Right cardiac atrium (tissue), 5 donors: ENCODE results near the gene PPM1B. TPM values are rescaled to one million over a fixed set of nuclear protein-coding genes. Genes with fewer than 3 reads are reported as not detected.
"Not testable (repeated sequence)": the region's sequence is repeated elsewhere in the genome, so short reads cannot be mapped to it uniquely, and the experiment has no call there.

Experiments
- ATAC-seq, 2 donors: fragments of 200-7000 bp; cut with Tn5 transposase; one replicate each; pipeline versions ENCODE4 v1.8.0 to v1.9.1; 2020; ENCODE audit warnings: moderate library complexity in 2 of 2, mild to moderate bottlenecking in 1 of 2
- DNase-seq, 3 donors: peaks; one replicate each; pipeline ENCODE4 v3.0.0-alpha.2; 2020
- H3K27ac ChIP-seq: one replicate; pipeline ENCODE4 v1.5.1; 2013; ENCODE audit warnings: mild to moderate bottlenecking, low read length, control low read depth, moderate library complexity
- H3K27me3 ChIP-seq: one replicate; pipeline ENCODE4 v1.6.1; 2013; ENCODE audit not compliant: control insufficient read depth, insufficient read depth
- H3K4me1 ChIP-seq: one replicate; pipeline ENCODE4 v1.6.1; 2013; ENCODE audit warnings: low read length; ENCODE audit not compliant: control insufficient read depth, insufficient read depth
- H3K4me3 ChIP-seq: one replicate; pipeline ENCODE4 v1.5.1; 2013; ENCODE audit warnings: low read length, control low read depth
- H3K9me3 ChIP-seq: one replicate; pipeline ENCODE4 v1.6.1; 2013; ENCODE audit warnings: low read length; ENCODE audit not compliant: control insufficient read depth
- WGBS: extraction: QIAGEN DNeasy Blood & Tissue Kit; methylation state at CpG from one replicate; pipeline ENCODE4 v1.1.7; 2013; 5-methylcytosine and 5-hydroxymethylcytosine counted together
- intact Hi-C, 4 donors: fragments of 100-400 bp; cut with DNase I; formaldehyde crosslinking; loops; one replicate each; pipeline versions ENCODE4 v1.11.0 to v1.14.0; 2022 to 2023
- polyA plus RNA-seq: library from polyadenylated mRNA; stranded (reverse); fragments of 200-250 nt; gene quantifications from one replicate; pipeline ENCODE4 v1.2.3, GENCODE V29; 2013
- total RNA-seq, 4 donors: library from RNA; stranded (reverse); fragmentation: NEBNext Ultra II Directional; extraction: Animal tissue kit (Norgen Biotek cat#: 25700); gene quantifications; one replicate each; pipeline ENCODE4 v1.2.1, GENCODE V29; 2021
- donor health status: healthy with polysubstance abuse.
- donor health status: DM: no; HTN: yes; CAD: no.
- donor health status: DM: no; HTN: no; CAD: no.
- donor health status: DM: no; HTN: yes; CAD: no; lungs with severe emphysema.
- donor health status: DM: yes; HTN: yes; CAD: no.

Gene PPM1B
- total and polyA plus RNA-seq, 5 donors, result 26.7 to 57.7 (median 42.7) TPM

- no peaks in the 10 kb centered on the region for H3K4me1 ChIP-seq
- no peaks in the 10 kb centered on the region for H3K9me3 ChIP-seq
- H3K27ac ChIP-seq, result no peak overlapping the region
- H3K27me3 ChIP-seq, result no peaks in the 10 kb centered on the region
- intact Hi-C loops, result no loop called here
- no peak overlapping the region for H3K4me3 ChIP-seq
- DNase-seq (no peak), ATAC-seq (no peak)
- WGBS, result 64% methylated on average over 2 of the region's 2 CpGs
Observed at GRCh38 chr2:44163777-44164176, 4.9 kb upstream of the PPM1B start.

- WGBS, result 97% methylated on average over 3 of the region's 3 CpGs
- no peak for ATAC-seq
- H3K27ac ChIP-seq, result no peak overlapping the region
- H3K27me3 ChIP-seq, result no peaks in the 10 kb centered on the region
- intact Hi-C loops, result no loop called here
- DNase-seq, result no peak
- no peaks in the 10 kb centered on the region for H3K9me3 ChIP-seq
- H3K4me3 ChIP-seq, result no peak overlapping the region
- no peaks in the 10 kb centered on the region for H3K4me1 ChIP-seq
Observed at GRCh38 chr2:44164617-44165016, 4.1 kb upstream of the PPM1B start.

GRCh38 chr2:44166096-44166495 lies 2.6 kb upstream of the PPM1B start:
- Histone ChIP-seq H3K4me3 (no peak overlapping the region), H3K9me3 (no peaks in the 10 kb centered on the region), H3K27me3 (no peaks in the 10 kb centered on the region), H3K4me1 (no peaks in the 10 kb centered on the region), H3K27ac (no peak overlapping the region)
- 54% methylated on average over 23 of the region's 23 CpGs for WGBS
- peak in 1 of 3 donors; percentile 52 for DNase-seq
- ATAC-seq, result no peak
- intact Hi-C loops, result no loop called here

- 31% methylated on average over 18 of the region's 18 CpGs for WGBS
- peak overlapping the region; percentile 99 for H3K27ac ChIP-seq
- H3K27me3 ChIP-seq, result no peaks in the 10 kb centered on the region
- intact Hi-C loops, result no loop called here
- DNase-seq (no peak), ATAC-seq (no peak)
- peak overlapping the region; percentile 60 for H3K4me3 ChIP-seq
- no peaks in the 10 kb centered on the region for H3K4me1 ChIP-seq
- no peaks in the 10 kb centered on the region for H3K9me3 ChIP-seq
Observed at GRCh38 chr2:44167311-44167907, 1.3 kb upstream of the PPM1B start.

GRCh38 chr2:44167908-44168680 lies 581 bp upstream of the PPM1B start:
- no peaks in the 10 kb centered on the region for H3K27me3 ChIP-seq
- intact Hi-C loops, result no loop called here
- WGBS, result under 1% methylated on average over 46 of the region's 46 CpGs
- DNase-seq, result peak; percentile 98 to 99 (median 99)
- peak overlapping the region; percentile 99 for H3K27ac ChIP-seq
- no peaks in the 10 kb centered on the region for H3K4me1 ChIP-seq
- peak; percentile 96 for ATAC-seq
- peak overlapping the region; percentile 60 for H3K4me3 ChIP-seq
- H3K9me3 ChIP-seq, result no peaks in the 10 kb centered on the region

GRCh38 chr2:44169155-44169898 lies 652 bp downstream of the PPM1B start:
- H3K4me1 ChIP-seq, result no peaks in the 10 kb centered on the region
- under 1% methylated on average over 54 of the region's 54 CpGs for WGBS
- no peaks in the 10 kb centered on the region for H3K27me3 ChIP-seq
- intact Hi-C loops, result no loop called here
- DNase-seq (peak; percentile 34 to 77 (median 72)), ATAC-seq (peak; percentile 0 to 3)
- H3K9me3 ChIP-seq, result no peaks in the 10 kb centered on the region
- peak overlapping the region; percentile 93 for H3K27ac ChIP-seq
- H3K4me3 ChIP-seq, result peak overlapping the region; percentile 92

GRCh38 chr2:44170311-44170717 lies 1.6 kb downstream of the PPM1B start:
- H3K27me3 ChIP-seq, result no peaks in the 10 kb centered on the region
- ATAC-seq, result no peak
- WGBS, result under 1% methylated on average over 3 of the region's 3 CpGs
- H3K4me1 ChIP-seq, result no peaks in the 10 kb centered on the region
- intact Hi-C loops, result no loop called here
- no peak overlapping the region for H3K27ac ChIP-seq
- peak overlapping the region; percentile 92 for H3K4me3 ChIP-seq
- DNase-seq, result no peak
- no peaks in the 10 kb centered on the region for H3K9me3 ChIP-seq

GRCh38 chr2:44171018-44171417 lies 2.3 kb downstream of the PPM1B start:
- Histone ChIP-seq H3K4me1 (no peaks in the 10 kb centered on the region), H3K27me3 (no peaks in the 10 kb centered on the region), H3K27ac (no peak overlapping the region), H3K9me3 (no peaks in the 10 kb centered on the region), H3K4me3 (peak overlapping the region; percentile 49)
- DNase-seq, result no peak
- ATAC-seq, result no peak
- WGBS, result 18% methylated on average over 2 of the region's 2 CpGs
- intact Hi-C loops, result no loop called here

GRCh38 chr2:44171442-44171841 lies 2.8 kb downstream of the PPM1B start:
- 70% methylated on average over 8 of the region's 8 CpGs for WGBS
- H3K9me3 ChIP-seq, H3K27ac ChIP-seq, intact Hi-C loops, DNase-seq, H3K4me1 ChIP-seq, H3K27me3 ChIP-seq, ATAC-seq: not testable (repeated sequence)
- peak overlapping the region; percentile 49 for H3K4me3 ChIP-seq

- no peaks in the 10 kb centered on the region for H3K27me3 ChIP-seq
- intact Hi-C loops, result no loop called here
- 94% methylated on average over 4 of the region's 4 CpGs for WGBS
- no peaks in the 10 kb centered on the region for H3K9me3 ChIP-seq
- H3K4me3 ChIP-seq, result no peak overlapping the region
- ATAC-seq (no peak), DNase-seq (no peak)
- no peak overlapping the region for H3K27ac ChIP-seq
- no peaks in the 10 kb centered on the region for H3K4me1 ChIP-seq
Observed at GRCh38 chr2:44172576-44172975, 3.9 kb downstream of the PPM1B start.

GRCh38 chr2:44178950-44179349 lies 10.3 kb downstream of the PPM1B start:
- H3K27ac ChIP-seq, result no peak overlapping the region
- H3K4me1 ChIP-seq, result peaks cover 9% of the 10 kb centered on the region
- H3K4me3 ChIP-seq, result no peak overlapping the region
- no peak for DNase-seq
- intact Hi-C loops, result no loop called here
- no peak for ATAC-seq
- H3K9me3 ChIP-seq, result no peaks in the 10 kb centered on the region
- no peaks in the 10 kb centered on the region for H3K27me3 ChIP-seq
